ENCODE measurements around the gene ITPKA.

The ITPKA gene

GRCh38 chr15:41487381-41487780 is 6.3 kb upstream of the ITPKA start:
- no peak for DNase-seq
- intact Hi-C loops (cut with DNase I), result no loop called here

GRCh38 chr15:41487802-41488201 is 5.9 kb upstream of the ITPKA start:
- no peak for DNase-seq
- intact Hi-C loops (cut with DNase I), result no loop called here

DNA sequence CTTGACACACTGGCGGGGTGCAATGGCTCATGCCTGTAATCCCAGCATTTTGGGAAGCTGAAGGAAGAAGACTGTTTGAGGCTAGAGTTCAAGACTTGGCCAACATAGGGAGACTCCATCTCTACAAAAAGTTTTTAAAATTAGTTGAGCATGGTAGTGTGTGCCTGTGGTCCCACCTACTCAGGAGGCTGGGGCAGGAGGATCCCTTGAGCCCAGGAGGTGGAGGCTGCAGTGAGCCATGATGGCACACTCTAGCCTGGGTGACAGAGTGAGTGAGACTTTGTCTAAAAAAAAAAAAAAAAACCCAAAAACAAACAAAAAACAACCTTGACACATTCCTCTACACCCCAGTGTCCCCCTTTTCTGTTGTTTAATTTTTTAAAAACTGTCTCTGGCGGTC is 4.0 kb upstream of the ITPKA start:
- intact Hi-C loops (cut with DNase I), result no loop called here

DNA sequence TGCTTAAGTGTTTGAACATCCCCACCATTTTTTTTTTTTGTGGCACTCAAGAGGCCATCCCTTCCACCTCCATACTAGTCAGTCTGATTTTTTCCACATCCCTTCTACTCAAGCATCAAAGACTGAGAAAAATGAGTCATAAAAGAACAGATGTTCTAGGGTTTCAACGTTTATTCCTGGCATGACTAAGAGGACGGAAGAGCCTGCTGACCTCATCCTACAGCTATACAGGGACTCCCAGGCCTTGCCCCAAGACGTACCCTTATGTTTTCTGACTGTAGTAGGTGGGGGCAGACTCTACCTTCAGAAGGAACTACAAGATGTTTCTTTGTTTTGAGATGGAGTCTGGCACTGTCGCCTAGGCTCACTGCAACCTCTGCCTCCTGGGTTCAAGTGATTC is 3.3 kb upstream of the ITPKA start:
- intact Hi-C loops (cut with DNase I), result no loop called here
- no peak for DNase-seq

More for the DNA sequence above, 4.0 kb upstream of the ITPKA start:
- no peak for DNase-seq

DNA sequence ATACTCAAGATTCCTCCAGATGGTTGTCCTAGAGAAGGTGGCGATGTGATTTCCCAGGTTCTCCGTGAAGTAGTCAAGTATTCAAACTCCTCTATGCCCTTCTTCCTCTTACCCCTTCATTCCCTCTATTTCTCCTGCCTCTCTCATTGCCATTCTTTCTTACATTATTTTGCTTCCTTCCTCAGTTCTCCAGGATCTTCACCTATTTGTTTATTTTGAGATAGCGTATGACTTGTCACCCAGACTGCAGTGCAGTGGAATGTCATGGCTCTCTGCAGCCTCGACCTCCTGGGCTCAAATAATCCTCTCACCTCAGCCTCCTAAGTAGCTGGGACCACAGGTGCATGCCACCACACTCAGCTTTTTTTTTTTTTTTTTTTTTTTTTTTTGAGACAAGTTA is 1.8 kb upstream of the ITPKA start:
- intact Hi-C loops (cut with DNase I), result no loop called here
- DNase-seq, result no peak

- intact Hi-C loops (cut with DNase I), result no loop called here
Observed at GRCh38 chr15:41492597-41493204, 973 bp upstream of the ITPKA start.

GRCh38 chr15:41493902-41494189 is 172 bp downstream of the ITPKA start:
- no peak for DNase-seq
- intact Hi-C loops (cut with DNase I), result no loop called here

More at GRCh38 chr15:41492597-41493204, 973 bp upstream of the ITPKA start:
- no peak for DNase-seq

DNA sequence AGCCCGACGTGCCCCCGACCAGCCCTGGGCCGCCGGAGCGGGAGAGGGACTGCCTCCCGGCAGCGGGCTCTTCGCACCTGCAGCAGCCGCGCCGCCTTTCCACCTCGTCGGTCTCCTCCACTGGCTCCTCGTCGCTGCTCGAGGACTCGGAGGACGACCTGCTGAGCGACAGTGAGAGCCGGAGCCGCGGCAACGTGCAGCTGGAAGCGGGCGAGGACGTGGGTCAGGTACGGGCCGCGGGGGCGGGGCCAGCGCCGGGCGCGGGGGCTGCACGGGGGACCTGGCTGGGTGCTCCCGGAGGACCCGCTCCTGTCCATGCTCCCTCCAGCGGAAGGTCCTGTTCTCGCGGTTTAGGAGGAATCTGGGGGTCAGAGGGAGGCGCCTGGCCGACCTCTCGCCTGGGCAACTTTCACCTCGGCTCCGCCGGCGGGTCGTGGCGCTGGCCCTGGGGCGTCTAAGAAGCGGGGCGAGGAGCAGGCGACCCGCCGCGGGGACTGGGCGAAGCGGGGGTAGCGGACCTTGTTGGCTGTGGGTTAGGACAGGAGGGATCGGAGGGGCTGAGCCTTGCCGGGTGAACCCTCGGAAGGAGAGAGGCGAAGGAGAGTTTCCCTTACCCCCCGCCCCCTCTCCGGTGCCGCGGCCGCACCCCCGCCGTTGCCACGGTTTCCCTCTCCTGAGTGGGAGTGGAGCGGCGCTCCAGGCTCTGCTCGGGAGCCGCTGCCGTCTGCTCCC is 682 bp downstream of the ITPKA start:
- intact Hi-C loops (cut with DNase I), result no loop called here
- peak in 41 of 42 donors; percentile 23 to 87 (median 65) for DNase-seq

GRCh38 chr15:41494922-41495735 is 1.5 kb downstream of the ITPKA start:
- intact Hi-C loops (cut with DNase I), result no loop called here
- DNase-seq, result peak in 5 of 42 donors; percentile 18 to 51 (median 33)

DNA sequence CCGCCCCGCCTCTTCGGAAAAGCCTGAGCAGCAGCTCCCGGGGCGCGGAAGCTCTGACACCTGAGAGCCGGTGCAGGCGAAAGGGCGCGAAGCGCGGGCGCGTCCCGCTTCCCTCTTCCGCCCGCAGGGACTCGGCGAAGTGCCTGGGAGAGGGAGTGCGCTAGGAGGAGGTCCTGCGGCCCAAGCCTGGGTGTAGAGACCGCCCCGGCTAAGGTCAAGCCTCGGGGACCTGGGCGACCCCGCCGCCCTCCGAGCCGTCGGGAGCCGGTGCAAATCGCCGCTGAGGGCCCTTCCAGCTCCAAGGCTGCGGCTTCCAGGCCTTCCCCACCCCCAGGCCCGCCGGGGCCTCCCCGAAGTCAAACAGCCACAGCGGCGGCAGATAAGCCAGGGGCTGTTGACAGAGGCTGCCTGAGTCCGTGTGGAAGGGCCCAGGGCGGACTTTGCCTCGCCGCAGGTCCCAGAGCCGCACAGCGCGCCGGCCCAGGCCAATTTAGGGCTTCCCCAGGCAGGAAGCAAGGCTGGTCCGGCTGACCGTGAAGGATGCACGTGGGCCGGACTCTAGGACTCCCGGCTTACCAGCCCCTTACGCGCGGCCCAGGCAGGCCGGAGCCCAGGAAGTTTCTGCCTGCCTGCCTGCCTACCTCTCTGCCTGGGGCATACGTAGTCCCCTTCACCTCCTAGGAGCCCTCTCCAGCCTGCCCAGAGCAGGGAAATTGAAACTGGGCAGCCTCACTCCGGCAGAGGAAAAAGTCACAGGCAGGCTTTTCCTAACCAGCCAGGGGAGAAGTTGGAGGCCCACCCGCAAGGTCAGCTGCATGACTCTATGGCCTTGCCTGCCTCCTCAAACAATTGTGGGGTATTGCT is 2.3 kb downstream of the ITPKA start:
- DNase-seq, result peak in 6 of 42 donors; percentile 34 to 47 (median 42)
- intact Hi-C loops (cut with DNase I), result no loop called here

- intact Hi-C loops (cut with DNase I), result no loop called here
- no peak for DNase-seq
Observed at GRCh38 chr15:41498657-41499056, 5.0 kb downstream of the ITPKA start.

DNA sequence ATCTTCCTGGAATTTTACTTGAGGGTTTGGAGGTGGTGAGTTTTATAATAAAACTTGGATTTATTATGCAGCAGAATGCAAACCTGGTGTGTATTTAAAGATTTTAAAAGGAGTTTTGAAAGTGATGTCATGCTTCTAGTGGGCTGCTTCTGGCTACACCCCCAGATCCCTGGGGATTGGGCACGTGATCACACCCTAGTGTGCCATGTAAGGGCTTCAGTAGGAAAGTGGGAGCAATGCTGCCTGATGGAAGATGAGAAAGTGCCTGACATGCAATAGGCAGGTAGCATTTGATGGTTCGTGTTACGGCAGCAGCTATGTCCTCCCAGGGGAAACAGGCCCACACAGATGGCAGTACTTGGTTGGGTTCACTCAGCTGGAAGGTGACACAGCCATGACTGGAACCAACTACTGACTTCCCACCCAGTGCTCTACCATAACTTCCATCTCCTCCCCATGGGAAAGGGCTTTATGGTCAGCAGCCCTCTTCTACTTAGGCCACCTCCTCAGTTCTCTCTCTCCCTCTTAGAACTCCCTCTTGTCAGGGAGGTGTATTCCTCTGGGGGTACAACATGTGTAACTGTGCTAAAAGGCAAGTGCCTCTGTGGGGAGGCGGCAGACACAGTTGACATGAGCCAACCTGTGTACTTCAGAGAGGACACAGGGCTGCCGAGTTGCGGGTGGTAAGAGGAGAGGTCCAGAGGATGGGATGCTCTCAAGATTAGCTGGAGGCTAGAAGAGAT is 5.6 kb downstream of the ITPKA start:
- intact Hi-C loops (cut with DNase I), result no loop called here
- DNase-seq, result peak; percentile 53 to 95 (median 81)

DNA sequence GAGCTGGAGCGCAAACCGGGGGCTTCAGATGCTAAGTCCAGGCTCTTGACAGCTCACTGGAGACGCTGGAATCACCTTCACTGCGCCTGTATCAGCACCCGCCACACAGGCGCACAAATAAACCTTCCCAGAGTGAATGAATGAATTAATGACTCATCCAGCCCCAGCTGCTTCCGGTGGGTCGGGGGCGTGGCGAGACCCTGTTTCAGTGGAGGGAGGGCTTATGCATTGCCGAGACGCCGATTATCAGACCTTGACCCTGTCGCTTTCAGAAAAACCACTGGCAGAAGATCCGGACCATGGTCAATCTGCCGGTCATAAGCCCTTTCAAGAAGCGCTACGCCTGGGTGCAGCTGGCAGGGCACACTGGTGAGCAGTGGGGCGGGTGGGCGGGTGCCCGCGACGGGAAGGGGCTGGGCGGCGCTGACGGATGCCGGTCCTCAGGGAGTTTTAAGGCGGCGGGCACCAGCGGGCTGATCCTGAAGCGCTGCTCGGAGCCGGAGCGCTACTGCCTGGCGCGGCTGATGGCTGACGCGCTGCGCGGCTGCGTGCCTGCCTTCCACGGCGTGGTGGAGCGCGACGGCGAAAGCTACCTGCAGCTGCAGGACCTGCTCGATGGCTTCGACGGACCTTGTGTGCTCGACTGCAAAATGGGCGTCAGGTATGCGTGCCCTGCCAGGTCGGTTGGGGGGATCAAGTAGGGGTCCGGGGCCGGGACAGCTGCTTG is 7.7 kb downstream of the ITPKA start:
- peak in 5 of 42 donors; percentile 28 to 54 (median 35) for DNase-seq
- intact Hi-C loops (cut with DNase I), result no loop called here

GRCh38 chr15:41501931-41502794 is 8.5 kb downstream of the ITPKA start:
- intact Hi-C loops (cut with DNase I), result no loop called here
- DNase-seq, result peak in 1 of 42 donors; percentile 28

GRCh38 chr15:41502795-41503668 is 9.4 kb downstream of the ITPKA start:
- intact Hi-C loops (cut with DNase I), result no loop called here
- DNase-seq, result no peak

DNA sequence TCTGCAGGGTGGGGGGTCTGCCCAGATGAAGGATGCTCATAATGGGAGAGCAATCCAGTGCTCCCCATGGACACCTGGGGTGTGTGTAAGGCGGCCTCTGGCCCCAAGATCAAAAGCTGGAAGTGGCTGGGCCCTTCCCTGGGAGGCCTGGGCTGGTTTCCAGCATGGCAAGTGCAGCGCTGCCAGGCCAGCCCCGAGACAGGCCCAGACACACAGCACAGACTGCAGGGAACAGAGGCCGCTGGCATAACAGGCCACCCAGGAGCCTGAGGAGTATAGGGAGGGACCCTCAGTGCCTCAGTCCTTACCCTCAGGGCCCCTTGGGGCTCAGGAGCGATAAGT is 10.0 kb downstream of the ITPKA start:
- intact Hi-C loops (cut with DNase I), result no loop called here
- peak in 1 of 42 donors; percentile 25 for DNase-seq

Data from head of caudate nucleus (tissue), 42 donors.